ENCODE measurements around the gene SCFD2.

The SCFD2 gene

DNA sequence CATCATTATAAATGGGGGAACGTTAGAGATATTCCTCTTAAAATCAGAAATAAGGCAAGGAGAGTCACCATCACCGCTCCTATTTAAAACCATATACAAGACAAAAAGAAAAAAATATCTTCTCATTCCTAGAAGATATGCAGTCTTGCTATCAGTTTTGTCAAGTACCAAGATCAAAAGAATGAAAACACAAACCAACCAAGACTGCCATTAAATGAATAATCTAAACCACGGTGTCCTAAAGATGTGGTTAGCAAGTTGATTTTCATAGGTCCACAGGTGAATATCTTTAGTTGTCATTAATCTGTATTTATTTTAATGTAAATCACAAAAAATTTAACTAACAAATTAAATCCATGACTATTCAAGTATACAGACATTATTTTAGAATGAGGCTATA is 39.3 kb downstream of the SCFD2 start:
- no peak overlapping the region for H3K4me3 ChIP-seq (ENCODE audit: control insufficient read depth, low read depth, low read length)
- TF ChIP-seq CTCF (conservative IDR thresholded peaks at IDR 0.05; ENCODE audit: control insufficient read depth, insufficient read depth, low read depth, low read length) = no peak
- no peak for DNase-seq (ENCODE audit: low read depth)

- TF ChIP-seq CTCF (conservative IDR thresholded peaks at IDR 0.05; ENCODE audit: control insufficient read depth, insufficient read depth, low read depth, low read length) = no peak
- peak; percentile 21 for DNase-seq (ENCODE audit: low read depth)
These were observed 43.2 kb downstream of the SCFD2 start for GRCh38 chr4:53322696-53323095.

DNA sequence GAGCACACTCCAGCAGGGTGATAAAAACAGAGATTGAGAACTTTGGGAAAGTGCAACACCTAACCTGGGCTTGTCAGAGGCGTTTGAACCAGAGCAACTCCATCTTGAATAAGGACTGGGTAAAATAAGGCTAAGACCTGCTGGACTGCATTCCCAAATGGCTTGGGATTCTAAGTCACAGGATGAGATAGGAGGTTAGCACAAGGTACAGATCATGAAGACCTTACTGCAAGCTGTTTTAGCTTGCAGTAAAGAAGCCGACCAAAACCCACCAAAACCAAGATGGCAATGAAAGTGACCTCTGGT is 43.9 kb downstream of the SCFD2 start:
- no peak for TF ChIP-seq CTCF (conservative IDR thresholded peaks at IDR 0.05; ENCODE audit: control insufficient read depth, insufficient read depth, low read depth, low read length)
- H3K4me3 ChIP-seq (ENCODE audit: control insufficient read depth, low read depth, low read length) = no peak overlapping the region
- no peak for DNase-seq (ENCODE audit: low read depth)

More at GRCh38 chr4:53322696-53323095, 43.2 kb downstream of the SCFD2 start:
- no peak overlapping the region for H3K4me3 ChIP-seq (ENCODE audit: control insufficient read depth, low read depth, low read length)

- no peak for TF ChIP-seq CTCF (conservative IDR thresholded peaks at IDR 0.05; ENCODE audit: control insufficient read depth, insufficient read depth, low read depth, low read length)
- peak overlapping the region; percentile 23 for H3K4me3 ChIP-seq (ENCODE audit: control insufficient read depth, low read depth, low read length)
- peak; percentile 89 for DNase-seq (ENCODE audit: low read depth)
These were observed 44.5 kb downstream of the SCFD2 start for GRCh38 chr4:53321151-53321983.

DNA sequence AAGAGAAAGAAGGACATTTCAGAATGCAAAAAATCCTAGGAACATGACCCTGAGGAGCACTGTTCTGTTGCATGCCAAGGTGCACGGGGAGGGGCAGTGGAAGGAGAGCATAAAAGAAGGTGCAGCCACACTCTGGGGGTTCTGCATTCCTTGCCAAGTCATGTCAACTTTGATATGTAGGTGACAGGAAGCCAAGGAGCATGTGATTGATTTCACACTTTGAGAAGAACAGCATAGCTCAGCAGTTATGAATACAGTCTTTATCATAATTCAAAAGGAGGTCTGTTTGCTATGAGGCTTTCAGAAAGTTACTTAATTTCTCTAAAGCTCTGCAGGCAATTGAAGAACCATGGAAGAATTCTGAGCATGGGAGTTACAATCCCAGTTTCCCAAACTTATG is 50.6 kb downstream of the SCFD2 start:
- DNase-seq (ENCODE audit: low read depth) = no peak

GRCh38 chr4:53314252-53314651 is 51.6 kb downstream of the SCFD2 start:
- no peak for TF ChIP-seq CTCF (conservative IDR thresholded peaks at IDR 0.05; ENCODE audit: control insufficient read depth, insufficient read depth, low read depth, low read length)
- no peak overlapping the region for H3K4me3 ChIP-seq (ENCODE audit: control insufficient read depth, low read depth, low read length)
- DNase-seq (ENCODE audit: low read depth) = no peak

More for the DNA sequence above, 50.6 kb downstream of the SCFD2 start:
- H3K4me3 ChIP-seq (ENCODE audit: control insufficient read depth, low read depth, low read length) = no peak overlapping the region
- TF ChIP-seq CTCF (conservative IDR thresholded peaks at IDR 0.05; ENCODE audit: control insufficient read depth, insufficient read depth, low read depth, low read length) = no peak

Data from fibroblast of mammary gland (primary cell).